Measurements from ENCODE around the gene ADGRD1. TPM values are rescaled to one million over a fixed set of nuclear protein-coding genes. Genes with fewer than 3 reads are reported as not detected.

Gene ADGRD1
- total RNA-seq, 1 donor from 2014 or later, result 99.5 TPM

GRCh38 chr12:130983328-130984017, 29.8 kb downstream of the ADGRD1 start:
- intact Hi-C loops (cut with micrococcal nuclease), result no loop called here
- TF ChIP-seq, protein P1, sequence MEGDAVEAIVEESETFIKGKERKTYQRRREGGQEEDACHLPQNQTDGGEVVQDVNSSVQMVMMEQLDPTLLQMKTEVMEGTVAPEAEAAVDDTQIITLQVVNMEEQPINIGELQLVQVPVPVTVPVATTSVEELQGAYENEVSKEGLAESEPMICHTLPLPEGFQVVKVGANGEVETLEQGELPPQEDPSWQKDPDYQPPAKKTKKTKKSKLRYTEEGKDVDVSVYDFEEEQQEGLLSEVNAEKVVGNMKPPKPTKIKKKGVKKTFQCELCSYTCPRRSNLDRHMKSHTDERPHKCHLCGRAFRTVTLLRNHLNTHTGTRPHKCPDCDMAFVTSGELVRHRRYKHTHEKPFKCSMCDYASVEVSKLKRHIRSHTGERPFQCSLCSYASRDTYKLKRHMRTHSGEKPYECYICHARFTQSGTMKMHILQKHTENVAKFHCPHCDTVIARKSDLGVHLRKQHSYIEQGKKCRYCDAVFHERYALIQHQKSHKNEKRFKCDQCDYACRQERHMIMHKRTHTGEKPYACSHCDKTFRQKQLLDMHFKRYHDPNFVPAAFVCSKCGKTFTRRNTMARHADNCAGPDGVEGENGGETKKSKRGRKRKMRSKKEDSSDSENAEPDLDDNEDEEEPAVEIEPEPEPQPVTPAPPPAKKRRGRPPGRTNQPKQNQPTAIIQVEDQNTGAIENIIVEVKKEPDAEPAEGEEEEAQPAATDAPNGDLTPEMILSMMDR (IDR thresholded peaks at IDR 0.05; ENCODE audit: borderline replicate concordance), result no peak
- Histone ChIP-seq H3K27me3 (ENCODE audit: low read depth) (no peaks in the 10 kb centered on the region), H3K9me3 (replicated peaks) (no peaks in the 10 kb centered on the region), H3K27ac (replicated peaks) (peak overlapping the region; percentile 77), H3K4me3 (no peak overlapping the region), H3K4me1 (peaks cover 47% of the 10 kb centered on the region), H3K36me3 (peaks cover 28% of the 10 kb centered on the region)
- no peak for DNase-seq

DNA sequence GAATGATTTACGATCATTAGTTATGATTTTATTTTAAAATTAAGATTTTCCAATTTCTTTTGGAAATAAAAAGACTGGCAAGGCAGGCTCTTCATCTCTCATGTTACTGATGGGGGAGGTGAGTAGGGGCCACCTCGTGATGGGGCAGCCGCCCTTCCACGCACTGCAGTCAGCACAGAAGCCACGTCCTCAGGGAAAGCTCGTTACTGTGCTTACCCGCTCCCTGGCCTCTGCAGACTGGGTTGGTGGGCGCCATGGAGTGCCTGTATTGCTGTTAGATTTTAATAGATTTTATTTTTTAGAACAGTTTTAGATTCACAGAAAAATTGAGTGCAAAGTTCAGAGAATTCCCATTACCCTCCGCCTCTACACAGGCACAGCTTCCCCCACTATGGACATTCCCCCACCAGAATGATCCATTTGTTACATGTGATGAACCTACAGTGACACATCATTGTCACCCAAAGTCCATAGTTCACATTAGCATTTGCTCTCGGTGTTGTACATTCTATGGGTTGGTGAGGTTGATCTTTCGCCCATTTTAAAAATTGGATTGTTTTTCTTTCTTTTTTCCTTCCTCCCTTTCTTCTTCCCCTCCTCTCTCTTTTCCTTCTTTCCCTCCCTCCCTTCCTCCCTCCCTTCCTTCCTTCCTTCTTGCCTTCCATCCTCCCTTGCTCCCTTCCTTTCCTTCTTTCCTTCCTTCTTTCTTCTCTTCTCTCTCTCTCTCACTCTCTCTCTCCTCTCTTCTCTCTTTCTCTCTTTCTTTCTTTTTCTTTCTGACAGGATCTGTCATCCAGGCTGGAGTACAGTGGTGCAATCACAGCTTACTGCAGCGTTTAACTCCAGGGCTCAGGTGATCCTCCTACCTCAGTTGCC, 30.7 kb downstream of the ADGRD1 start:
- DNase-seq, result no peak
- Histone ChIP-seq H3K9me3 (replicated peaks) (no peaks in the 10 kb centered on the region), H3K4me1 (peaks cover 44% of the 10 kb centered on the region), H3K27me3 (ENCODE audit: low read depth) (no peaks in the 10 kb centered on the region), H3K36me3 (peaks cover 29% of the 10 kb centered on the region), H3K4me3 (no peak overlapping the region), H3K27ac (replicated peaks) (peak overlapping the region; percentile 77)
- intact Hi-C loops (cut with micrococcal nuclease), result no loop called here
- TF ChIP-seq, protein P1 (IDR thresholded peaks at IDR 0.05; ENCODE audit: borderline replicate concordance), result no peak

DNA sequence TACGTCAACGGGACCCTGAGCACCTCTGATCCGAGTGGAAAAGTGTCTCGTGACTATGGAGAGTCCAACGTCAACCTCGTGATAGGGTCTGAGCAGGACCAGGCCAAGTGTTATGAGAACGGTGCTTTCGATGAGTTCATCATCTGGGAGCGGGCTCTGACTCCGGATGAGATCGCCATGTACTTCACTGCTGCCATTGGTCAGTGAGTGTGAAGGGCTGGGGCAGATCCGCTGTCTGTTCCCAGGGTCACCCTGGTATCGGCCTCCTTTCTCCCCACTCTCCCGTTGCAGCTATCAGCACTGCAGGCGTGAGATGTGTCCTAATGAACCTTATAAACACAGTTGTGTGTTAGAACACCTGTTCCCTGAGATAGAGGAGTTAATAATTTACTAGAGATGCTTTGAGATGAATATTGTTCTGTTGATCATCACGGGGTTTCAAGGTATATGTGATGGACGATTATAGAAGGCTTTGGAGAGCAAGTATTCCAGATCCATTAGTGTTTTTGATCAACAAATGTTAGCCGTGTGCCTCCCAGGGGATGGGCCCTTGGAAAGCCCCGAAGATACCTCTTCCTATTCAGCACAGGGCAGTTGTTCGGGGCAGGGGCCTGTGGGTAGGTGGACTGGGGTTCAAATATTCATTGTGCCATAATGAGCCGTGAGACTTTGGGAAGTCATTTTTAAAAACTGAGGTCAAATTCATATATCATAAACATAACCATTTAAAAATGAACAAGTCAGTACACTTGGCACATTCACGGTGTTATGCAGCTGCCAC, 33.6 kb downstream of the ADGRD1 start:
- TF ChIP-seq, protein P1 (IDR thresholded peaks at IDR 0.05; ENCODE audit: borderline replicate concordance), result no peak
- peaks cover 30% of the 10 kb centered on the region for H3K4me1 ChIP-seq
- intact Hi-C loops (cut with micrococcal nuclease), result no loop called here
- no peak overlapping the region for H3K27ac ChIP-seq (replicated peaks)
- H3K9me3 ChIP-seq (replicated peaks), result no peaks in the 10 kb centered on the region
- H3K27me3 ChIP-seq (ENCODE audit: low read depth), result no peaks in the 10 kb centered on the region
- H3K4me3 ChIP-seq, result no peak overlapping the region
- DNase-seq, result no peak
- peaks cover 26% of the 10 kb centered on the region for H3K36me3 ChIP-seq

DNA sequence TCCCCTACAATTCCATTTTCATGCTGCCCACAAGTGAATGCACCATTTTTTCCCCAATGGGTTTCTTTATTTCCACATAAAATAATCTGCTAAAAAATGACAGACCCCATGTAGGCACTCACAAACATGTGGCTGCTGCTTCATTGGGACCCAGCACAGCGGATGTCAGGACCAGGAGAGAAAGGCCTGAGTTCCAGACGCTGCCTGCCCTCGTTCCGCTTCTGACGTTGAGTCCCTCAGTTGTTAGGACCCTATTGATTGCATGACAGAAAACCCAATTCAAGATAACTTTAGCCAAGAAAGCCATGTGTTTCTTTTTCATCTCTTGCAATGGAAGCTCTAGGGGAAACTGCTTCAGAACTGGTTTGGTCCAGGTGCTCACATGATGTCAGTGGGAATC, 34.6 kb downstream of the ADGRD1 start:
- DNase-seq, result no peak
- H3K36me3 ChIP-seq, result peaks cover 35% of the 10 kb centered on the region
- H3K4me1 ChIP-seq, result peaks cover 20% of the 10 kb centered on the region
- H3K27ac ChIP-seq (replicated peaks), result no peak overlapping the region
- intact Hi-C loops (cut with micrococcal nuclease), result no loop called here
- no peaks in the 10 kb centered on the region for H3K9me3 ChIP-seq (replicated peaks)
- no peak overlapping the region for H3K4me3 ChIP-seq
- H3K27me3 ChIP-seq (ENCODE audit: low read depth), result no peaks in the 10 kb centered on the region
- TF ChIP-seq, protein P1 (IDR thresholded peaks at IDR 0.05; ENCODE audit: borderline replicate concordance), result no peak

DNA sequence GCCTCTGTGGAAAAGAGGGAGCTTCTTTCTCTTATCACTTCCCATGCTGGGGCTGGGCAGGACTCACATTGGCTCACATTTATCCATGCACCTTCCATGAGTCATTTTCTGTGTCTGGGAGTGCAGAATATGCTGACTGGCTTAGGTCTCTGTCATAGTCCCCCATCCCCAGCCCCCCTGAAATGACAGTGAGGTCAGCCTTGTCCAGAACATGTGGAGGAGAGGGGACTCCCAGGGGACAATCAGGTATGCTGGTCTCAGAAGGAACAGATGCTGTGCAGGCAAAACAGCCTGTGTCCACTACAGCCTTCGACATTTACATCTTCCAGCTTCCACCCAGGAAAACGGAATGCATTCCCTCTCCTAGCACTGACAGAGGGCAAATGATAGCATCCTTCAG, 35.0 kb downstream of the ADGRD1 start:
- intact Hi-C loops (cut with micrococcal nuclease), result no loop called here
- Histone ChIP-seq H3K36me3 (peaks cover 40% of the 10 kb centered on the region), H3K9me3 (replicated peaks) (no peaks in the 10 kb centered on the region), H3K27me3 (ENCODE audit: low read depth) (no peaks in the 10 kb centered on the region), H3K4me3 (no peak overlapping the region), H3K4me1 (peaks cover 16% of the 10 kb centered on the region), H3K27ac (replicated peaks) (no peak overlapping the region)
- no peak for DNase-seq
- TF ChIP-seq, protein P1 (IDR thresholded peaks at IDR 0.05; ENCODE audit: borderline replicate concordance), result no peak

Measured in left ventricle myocardium inferior (tissue), 1 donor.